ENCODE data around the gene RAI1. TPM values are rescaled to one million over a fixed set of nuclear protein-coding genes. Genes with fewer than 3 reads are reported as not detected.
A peak's percentile ranks its signal among the peaks of the same experiment; 100 is the strongest.

Gene RAI1
- total and polyA plus RNA-seq, 2 of the 8 experiments (the other 6 are each of a cell fraction or from before 2014, with no cell fraction given) = 0.39 to 1.2 TPM

- POLR2A ChIA-PET (ENCODE audit: partially characterized antibody) = interaction anchor here (0.8 to 3.6 kb wide), 4 partner anchors 10 to 48 kb away, joined by 3 to 20 read pairs (median 5); no protein-coding TSS in a partner anchor
- H2BK12ac ChIP-seq (ENCODE audit: low read depth, low read length) = peak overlapping the region; percentile 75; the same call in 1 of the 2 replicates
- H2AK5ac ChIP-seq (ENCODE audit: low read depth, low read length) = peak overlapping the region; percentile 26; the same call in 1 of the 2 replicates
- peak overlapping the region; percentile 89 for H3K4ac ChIP-seq (replicated peaks; ENCODE audit: insufficient read length, low read depth, low read length)
- no peak for DNase-seq (ENCODE audit: low read depth in 1 of 2, low spot score in 2 of 2)
- peak overlapping the region; percentile 17; the same call in 1 of the 2 replicates for H3K18ac ChIP-seq (ENCODE audit: extremely low read depth, low read length)
- WGBS, 2 experiments (ENCODE audit: extremely low coverage in 1 of 2, insufficient coverage in 1 of 2, insufficient read length in 1 of 2, insufficient replicate concordance in 2 of 2, low coverage in 1 of 2, low lambda C conversion rate in 2 of 2, missing lambda C conversion rate in 1 of 2) = 64% methylated on average over 18 of the region's 18 CpGs; no CpG with 5 or more reads in 1 of the 2 experiments
- H3K79me2 ChIP-seq (ENCODE audit: control insufficient read depth in 1 of 2, insufficient read depth in 2 of 2, low read length in 2 of 2) = no peaks in the 10 kb centered on the region
- CTCF ChIA-PET (ENCODE audit: partially characterized antibody) = interaction anchor here (0.6 to 3.2 kb wide), 9 partner anchors 10 to 296 kb away, joined by 3 to 13 read pairs (median 4); partner anchors contain the start of gene RASD1
- no peaks in the 10 kb centered on the region for H3K36me3 ChIP-seq (ENCODE audit: control insufficient read depth in 2 of 4, insufficient read depth in 4 of 4, low read length in 3 of 4)
- H3K79me1 ChIP-seq (ENCODE audit: low read depth, low read length) = no peaks in the 10 kb centered on the region
- no peaks in the 10 kb centered on the region for H3K9me3 ChIP-seq (ENCODE audit: insufficient read depth in 2 of 2, low read depth in 1 of 2, low read length in 1 of 2)
- no peak overlapping the region for H2AFZ ChIP-seq (ENCODE audit: low read length)
- H4K91ac ChIP-seq (replicated peaks; ENCODE audit: insufficient read length, low read length) = peak overlapping the region; percentile 65
- H3K4me3 ChIP-seq (ENCODE audit: extremely low read depth in 1 of 4, insufficient read depth in 2 of 4, low read depth in 3 of 4, low read length in 4 of 4) = 0 out of 8 replicates have a peak overlapping the region, but pooled peaks of 2 of the 4 experiments have one; percentile 5 to 14
- no peak overlapping the region for H3K14ac ChIP-seq (ENCODE audit: insufficient read length)
- no peak overlapping the region for H3K9ac ChIP-seq (replicated peaks in 1 of 4; ENCODE audit: extremely low read depth in 1 of 4, low read depth in 3 of 4, low read length in 3 of 4)
- peaks cover 0 to 6% of the 10 kb centered on the region in 2 experiments for H4K20me1 ChIP-seq (replicated peaks in 1 of 2; ENCODE audit: control insufficient read depth in 1 of 2, insufficient read depth in 2 of 2, low read length in 2 of 2)
- peaks cover 3% of the 10 kb centered on the region; the same call in 1 of the 2 replicates for H3K23me2 ChIP-seq (ENCODE audit: low read depth, low read length)
- peak overlapping the region; percentile 88; the same call in 1 of the 2 replicates for H2BK15ac ChIP-seq (ENCODE audit: low read length)
- H4K8ac ChIP-seq (ENCODE audit: extremely low read depth, insufficient read depth, low read length) = no peak overlapping the region
- no peak overlapping the region for H3K23ac ChIP-seq (ENCODE audit: insufficient read length)
- peak overlapping the region; percentile 66; the same call in 1 of the 2 replicates for H2BK20ac ChIP-seq (ENCODE audit: low read length)
- H3K56ac ChIP-seq (replicated peaks; ENCODE audit: insufficient read length, low read depth, low read length) = no peak overlapping the region
- H3K4me1 ChIP-seq (replicated peaks in 1 of 4; ENCODE audit: control insufficient read depth in 3 of 4, insufficient read depth in 4 of 4, low read length in 3 of 4) = peaks cover 5 to 31% (median 22%) of the 10 kb centered on the region in 4 experiments
- no peak overlapping the region for H2BK120ac ChIP-seq (replicated peaks; ENCODE audit: low read depth, low read length)
- H3K27ac ChIP-seq (ENCODE audit: low read depth, low read length) = no peak overlapping the region
- H4K5ac ChIP-seq (ENCODE audit: insufficient read length, low read depth, low read length) = no peak overlapping the region
- peak overlapping the region; percentile 51 to 63 for H3K4me2 ChIP-seq (ENCODE audit: insufficient read depth in 1 of 2, low read depth in 2 of 2, low read length in 2 of 2)
- no peak overlapping the region; the same call in 1 of the 2 replicates for H2BK5ac ChIP-seq (ENCODE audit: low read depth, low read length)
- H3K27me3 ChIP-seq (replicated peaks in 1 of 4; ENCODE audit: control insufficient read depth in 3 of 4, extremely low read depth in 1 of 4, insufficient read depth in 3 of 4, low read length in 3 of 4) = peaks cover 0 to 29% (median 21%) of the 10 kb centered on the region in 4 experiments; a peak in 6 of 7 replicates
- FAIRE-seq = no peak
- no peak for TF ChIP-seq PHF8 (conservative IDR thresholded peaks at IDR 0.05; ENCODE audit: low read depth, low read length)
- TF ChIP-seq EGR1 (IDR thresholded peaks at IDR 0.05; ENCODE audit: borderline replicate concordance, low read depth, low read length) = no peak
- no peak for TF ChIP-seq NRF1 (IDR thresholded peaks at IDR 0.05; ENCODE audit: low read depth, low read length)
- no peak for TF ChIP-seq TEAD4 (IDR thresholded peaks at IDR 0.05; ENCODE audit: low read depth, low read length)
- TF ChIP-seq EP300 (IDR thresholded peaks at IDR 0.05; ENCODE audit: borderline replicate concordance in 1 of 2, low read depth in 2 of 2, low read length in 2 of 2) = no peak
- no peak for TF ChIP-seq RFX5 (IDR thresholded peaks at IDR 0.05; ENCODE audit: borderline replicate concordance, low read depth, low read length)
- no peak for TF ChIP-seq TBP (IDR thresholded peaks at IDR 0.05; ENCODE audit: low read depth, low read length)
- TF ChIP-seq MAX (IDR thresholded peaks at IDR 0.05) = no peak
- no peak for TF ChIP-seq POLR2AphosphoS5 (IDR thresholded peaks at IDR 0.05; ENCODE audit: low read depth, low read length)
- no peak for TF ChIP-seq KDM4A (IDR thresholded peaks at IDR 0.05; ENCODE audit: low read depth, low read length, severe bottlenecking)
- TF ChIP-seq ATF3 (IDR thresholded peaks at IDR 0.05; ENCODE audit: insufficient read depth, low read depth, low read length) = no peak
- TF ChIP-seq CHD2 (IDR thresholded peaks at IDR 0.05; ENCODE audit: low read length) = no peak
These were observed 110.8 kb downstream of the RAI1 start for GRCh38 chr17:17792037-17792550.

All from H1 (cell line).